Nephron progenitor cell (in vitro differentiated cells): ENCODE data around the gene NFATC2.

Experiments
- DNase-seq: peaks from one replicate; pipeline ENCODE4 v3.0.0; 2021
- H3K27ac Mint-ChIP-seq: 2 replicates; pipeline ENCODE4 v1.8.0; 2021; ENCODE audit warnings: mild to moderate bottlenecking, moderate library complexity, mixed read lengths
- H3K27me3 Mint-ChIP-seq: 2 replicates; pipeline ENCODE4 v1.8.0; 2021; ENCODE audit warnings: mild to moderate bottlenecking, low read depth, mixed read lengths; ENCODE audit not compliant: poor library complexity
- H3K36me3 Mint-ChIP-seq: 2 replicates; pipeline ENCODE4 v1.8.0; 2021; ENCODE audit warnings: low read depth, mixed read lengths
- H3K4me1 Mint-ChIP-seq: 2 replicates; pipeline ENCODE4 v1.8.0; 2021; ENCODE audit warnings: mixed read lengths
- H3K4me3 Mint-ChIP-seq: 2 replicates; pipeline ENCODE4 v1.8.0; 2021; ENCODE audit warnings: mild to moderate bottlenecking, moderate library complexity, mixed read lengths
- H3K9me3 Mint-ChIP-seq: 2 replicates; pipeline ENCODE4 v1.8.0; 2021; ENCODE audit warnings: mild to moderate bottlenecking, moderate library complexity, mixed read lengths
- TF ChIP-seq, protein P1 (sequence below): fragments of 200-600 bp; sonication (generic); IDR thresholded peaks from 2 replicates; pipeline ENCODE4 v1.5.0; 2021; ENCODE audit warnings: antibody characterized with exemption

Gene NFATC2

GRCh38 chr20:51375561-51375960, 167.0 kb downstream of the NFATC2 start:
- H3K4me3 Mint-ChIP-seq: no peak overlapping the region
- H3K27me3 Mint-ChIP-seq: peaks cover 20% of the 10 kb centered on the region
- no peaks in the 10 kb centered on the region for H3K36me3 Mint-ChIP-seq
- no peaks in the 10 kb centered on the region for H3K9me3 Mint-ChIP-seq
- TF ChIP-seq, protein P1, sequence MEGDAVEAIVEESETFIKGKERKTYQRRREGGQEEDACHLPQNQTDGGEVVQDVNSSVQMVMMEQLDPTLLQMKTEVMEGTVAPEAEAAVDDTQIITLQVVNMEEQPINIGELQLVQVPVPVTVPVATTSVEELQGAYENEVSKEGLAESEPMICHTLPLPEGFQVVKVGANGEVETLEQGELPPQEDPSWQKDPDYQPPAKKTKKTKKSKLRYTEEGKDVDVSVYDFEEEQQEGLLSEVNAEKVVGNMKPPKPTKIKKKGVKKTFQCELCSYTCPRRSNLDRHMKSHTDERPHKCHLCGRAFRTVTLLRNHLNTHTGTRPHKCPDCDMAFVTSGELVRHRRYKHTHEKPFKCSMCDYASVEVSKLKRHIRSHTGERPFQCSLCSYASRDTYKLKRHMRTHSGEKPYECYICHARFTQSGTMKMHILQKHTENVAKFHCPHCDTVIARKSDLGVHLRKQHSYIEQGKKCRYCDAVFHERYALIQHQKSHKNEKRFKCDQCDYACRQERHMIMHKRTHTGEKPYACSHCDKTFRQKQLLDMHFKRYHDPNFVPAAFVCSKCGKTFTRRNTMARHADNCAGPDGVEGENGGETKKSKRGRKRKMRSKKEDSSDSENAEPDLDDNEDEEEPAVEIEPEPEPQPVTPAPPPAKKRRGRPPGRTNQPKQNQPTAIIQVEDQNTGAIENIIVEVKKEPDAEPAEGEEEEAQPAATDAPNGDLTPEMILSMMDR: no peak
- DNase-seq: no peak
- H3K4me1 Mint-ChIP-seq: peaks cover 34% of the 10 kb centered on the region
- no peak overlapping the region for H3K27ac Mint-ChIP-seq

DNA sequence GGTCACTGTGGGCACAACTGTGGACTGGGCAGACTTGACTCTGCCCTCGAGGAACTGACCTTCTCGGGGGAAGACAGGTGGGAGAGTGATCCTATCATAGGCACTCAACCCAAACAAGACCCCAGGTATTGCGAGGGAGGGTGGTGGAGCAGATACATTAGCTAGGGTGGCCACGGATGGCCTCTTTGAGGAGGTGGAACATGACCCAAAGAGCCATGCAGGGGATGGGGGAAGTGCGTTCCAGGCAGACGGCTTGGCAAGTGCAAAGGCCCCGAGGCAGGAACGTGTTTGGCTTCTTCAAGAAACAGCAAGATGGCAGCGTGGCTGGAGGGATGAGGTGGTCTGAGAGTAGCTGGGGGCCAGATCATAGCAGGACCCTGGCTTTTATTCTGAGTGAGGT, 167.6 kb downstream of the NFATC2 start:
- no peak for DNase-seq
- H3K4me1 Mint-ChIP-seq: peaks cover 28% of the 10 kb centered on the region
- H3K9me3 Mint-ChIP-seq: no peaks in the 10 kb centered on the region
- no peak overlapping the region for H3K4me3 Mint-ChIP-seq
- no peaks in the 10 kb centered on the region for H3K36me3 Mint-ChIP-seq
- H3K27me3 Mint-ChIP-seq: peaks cover 23% of the 10 kb centered on the region
- TF ChIP-seq, protein P1: no peak
- H3K27ac Mint-ChIP-seq: no peak overlapping the region

DNA sequence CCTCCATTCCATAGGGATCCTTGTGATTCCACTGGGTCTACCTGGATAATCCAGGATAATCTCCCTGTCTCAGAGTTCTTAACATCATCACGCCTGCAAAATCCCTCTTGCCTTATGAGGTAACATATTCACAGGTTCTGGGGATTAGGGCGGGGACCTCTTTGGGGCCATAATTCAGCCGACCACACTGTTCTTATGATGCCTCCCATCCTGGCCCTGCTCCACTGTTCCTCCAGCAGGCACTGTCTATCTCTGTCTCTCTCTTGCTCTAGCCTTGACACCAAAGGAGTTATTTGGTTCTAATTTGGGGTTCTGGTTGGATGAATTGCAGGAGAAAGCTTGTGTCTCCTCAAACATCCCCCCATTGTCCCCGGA, 168.1 kb downstream of the NFATC2 start:
- Mint-ChIP-seq H3K4me3 (no peak overlapping the region), H3K27me3 (peaks cover 21% of the 10 kb centered on the region), H3K9me3 (no peaks in the 10 kb centered on the region), H3K27ac (no peak overlapping the region), H3K36me3 (no peaks in the 10 kb centered on the region), H3K4me1 (peaks cover 23% of the 10 kb centered on the region)
- DNase-seq: no peak
- TF ChIP-seq, protein P1: no peak

DNA sequence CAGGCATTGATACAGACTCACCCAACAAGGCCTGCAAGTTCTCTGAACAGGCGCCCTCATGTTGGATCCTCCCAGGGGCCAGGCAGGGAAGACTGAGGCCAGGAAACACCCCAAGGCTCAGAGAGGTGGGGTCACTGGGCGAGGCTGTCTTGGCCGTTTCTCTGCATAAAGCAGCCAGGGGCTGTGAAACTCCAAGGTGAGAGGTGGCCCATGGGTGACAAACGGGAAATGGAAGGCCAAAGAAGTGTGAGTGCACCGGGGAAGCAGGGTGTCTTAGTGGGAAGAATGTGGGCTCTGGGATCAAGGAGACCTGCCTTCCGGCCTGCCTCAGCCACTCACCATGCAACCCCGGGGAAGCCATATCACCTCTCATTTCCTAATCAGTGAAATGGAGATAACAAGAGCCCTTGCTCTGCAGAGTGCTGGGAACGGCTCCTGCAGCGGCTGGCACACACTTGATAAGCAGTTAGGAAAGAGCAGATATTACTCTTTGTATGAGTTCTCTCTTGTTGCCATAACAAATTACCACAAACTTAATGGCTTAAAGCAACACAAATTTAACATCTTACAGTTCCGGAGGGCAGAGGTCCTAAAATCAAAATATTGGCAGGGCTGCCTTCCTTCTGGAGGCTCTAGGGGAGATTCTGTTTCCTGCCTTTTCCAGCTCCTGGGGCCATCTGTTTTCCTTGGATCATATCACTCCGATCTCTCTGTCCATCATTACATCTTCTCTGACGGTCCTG, 168.6 kb downstream of the NFATC2 start:
- no peak for DNase-seq
- no peak overlapping the region for H3K4me3 Mint-ChIP-seq
- H3K27me3 Mint-ChIP-seq: peaks cover 21% of the 10 kb centered on the region
- peaks cover 22% of the 10 kb centered on the region for H3K4me1 Mint-ChIP-seq
- no peak overlapping the region for H3K27ac Mint-ChIP-seq
- H3K9me3 Mint-ChIP-seq: no peaks in the 10 kb centered on the region
- TF ChIP-seq, protein P1: no peak
- H3K36me3 Mint-ChIP-seq: no peaks in the 10 kb centered on the region

- no peak for DNase-seq
- H3K9me3 Mint-ChIP-seq: no peaks in the 10 kb centered on the region
Measured at GRCh38 chr20:51372966-51373365, 169.6 kb downstream of the NFATC2 start.

More at GRCh38 chr20:51372966-51373365, 169.6 kb downstream of the NFATC2 start:
- H3K27ac Mint-ChIP-seq: no peak overlapping the region
- no peaks in the 10 kb centered on the region for H3K36me3 Mint-ChIP-seq
- TF ChIP-seq, protein P1: no peak
- peaks cover 21% of the 10 kb centered on the region for H3K27me3 Mint-ChIP-seq
- peaks cover 17% of the 10 kb centered on the region for H3K4me1 Mint-ChIP-seq
- no peak overlapping the region for H3K4me3 Mint-ChIP-seq
